Measurements from ENCODE around the gene ANP32D. TPM values are rescaled to one million over a fixed set of nuclear protein-coding genes. Genes with fewer than 3 reads are reported as not detected.
"Not testable (repeated sequence)": the region's sequence is repeated elsewhere in the genome, so short reads cannot be mapped to it uniquely, and the experiment has no call there.

The ANP32D gene
- total RNA-seq, 2 donors from 2014 or later = 0.78 TPM; not detected in 1

GRCh38 chr12:48508987-48509386 is 36.6 kb downstream of the ANP32D start:
- Histone ChIP-seq H3K9me3 (no peaks in the 10 kb centered on the region), H3K4me1 (ENCODE audit: control insufficient read depth in 1 of 2, low read depth in 2 of 2) (no peaks in the 10 kb centered on the region), H3K27ac (no peak overlapping the region), H3K4me3 (no peak overlapping the region), H3K27me3 (replicated peaks; ENCODE audit: insufficient read depth) (no peaks in the 10 kb centered on the region), H3K36me3 (no peaks in the 10 kb centered on the region)
- ATAC-seq (ENCODE audit: insufficient number of reproducible peaks, low FRiP score, low read depth) (no peak), DNase-seq (ENCODE audit: low spot score) (no peak)
- no peak for TF ChIP-seq CTCF (IDR thresholded peaks at IDR 0.05)

GRCh38 chr12:48510111-48510510 is 37.8 kb downstream of the ANP32D start:
- no peak for TF ChIP-seq CTCF (IDR thresholded peaks at IDR 0.05)
- ATAC-seq (ENCODE audit: insufficient number of reproducible peaks, low FRiP score, low read depth) (no peak), DNase-seq (ENCODE audit: low spot score) (no peak)

GRCh38 chr12:48512855-48513254 is 40.5 kb downstream of the ANP32D start:
- Histone ChIP-seq H3K4me3 (no peak overlapping the region), H3K9me3 (no peaks in the 10 kb centered on the region), H3K4me1 (ENCODE audit: control insufficient read depth in 1 of 2, low read depth in 2 of 2) (no peaks in the 10 kb centered on the region), H3K36me3 (no peaks in the 10 kb centered on the region), H3K27ac (no peak overlapping the region), H3K27me3 (replicated peaks; ENCODE audit: insufficient read depth) (no peaks in the 10 kb centered on the region)
- no peak for TF ChIP-seq CTCF (IDR thresholded peaks at IDR 0.05)
- no peak for ATAC-seq (ENCODE audit: insufficient number of reproducible peaks, low FRiP score, low read depth)
- no peak for DNase-seq (ENCODE audit: low spot score)

More at GRCh38 chr12:48510111-48510510, 37.8 kb downstream of the ANP32D start:
- H3K27me3 ChIP-seq (replicated peaks; ENCODE audit: insufficient read depth) = no peaks in the 10 kb centered on the region
- no peak overlapping the region for H3K4me3 ChIP-seq
- no peaks in the 10 kb centered on the region for H3K36me3 ChIP-seq
- H3K4me1 ChIP-seq (ENCODE audit: control insufficient read depth in 1 of 2, low read depth in 2 of 2) = no peaks in the 10 kb centered on the region
- H3K27ac ChIP-seq = no peak overlapping the region
- H3K9me3 ChIP-seq = no peaks in the 10 kb centered on the region

- Histone ChIP-seq H3K27me3 (replicated peaks; ENCODE audit: insufficient read depth) (no peaks in the 10 kb centered on the region), H3K4me3 (no peak overlapping the region), H3K9me3 (no peaks in the 10 kb centered on the region), H3K27ac (no peak overlapping the region), H3K36me3 (no peaks in the 10 kb centered on the region), H3K4me1 (ENCODE audit: control insufficient read depth in 1 of 2, low read depth in 2 of 2) (no peaks in the 10 kb centered on the region)
- no peak for ATAC-seq (ENCODE audit: insufficient number of reproducible peaks, low FRiP score, low read depth)
- DNase-seq (ENCODE audit: low spot score) = no peak
- no peak for TF ChIP-seq CTCF (IDR thresholded peaks at IDR 0.05)
Observed at GRCh38 chr12:48514728-48515127, 42.4 kb downstream of the ANP32D start.

- not testable (repeated sequence) for H3K4me3 ChIP-seq; H3K27me3 ChIP-seq (replicated peaks; ENCODE audit: insufficient read depth); H3K9me3 ChIP-seq; H3K27ac ChIP-seq; H3K36me3 ChIP-seq; H3K4me1 ChIP-seq (ENCODE audit: control insufficient read depth in 1 of 2, low read depth in 2 of 2); ATAC-seq (ENCODE audit: insufficient number of reproducible peaks, low FRiP score, low read depth); DNase-seq (ENCODE audit: low spot score)
Observed at GRCh38 chr12:48520381-48520780, 48.0 kb downstream of the ANP32D start.

Other genes with a start within 250 kb of the ANP32D start
- 10 to 100 TPM; 24.6 to 30.8 TPM for gene ZNF641, start 121.6 kb upstream of the ANP32D start, total RNA-seq
- gene C12orf54, start 9.9 kb downstream of the ANP32D start, total RNA-seq = not detected
- gene OR8S1, start 53.1 kb downstream of the ANP32D start, total RNA-seq = not detected
- not detected for gene LALBA, start 97.5 kb downstream of the ANP32D start, total RNA-seq
- 10 to 100 TPM; 31.3 to 36.0 TPM for gene KANSL2, start 209.7 kb downstream of the ANP32D start, total RNA-seq
- gene CCNT1, start 244.1 kb downstream of the ANP32D start, total RNA-seq = 10 to 100 TPM; 20.3 to 53.7 TPM